Measurements from ENCODE around the gene TOM1L2. TPM values are rescaled to one million over a fixed set of nuclear protein-coding genes. Genes with fewer than 3 reads are reported as not detected.

The TOM1L2 gene
- total RNA-seq, 1 experiment from 2014 or later: 24.1 TPM

- no peaks in the 10 kb centered on the region; the same call in 1 of the 2 replicates for H4K20me1 ChIP-seq (ENCODE audit: insufficient read depth)
- TF ChIP-seq JUND (IDR thresholded peaks at IDR 0.05) (peak; percentile 59), ELF1 (IDR thresholded peaks at IDR 0.05; ENCODE audit: borderline replicate concordance, low read depth) (no peak), CBX3 (IDR thresholded peaks at IDR 0.05; ENCODE audit: low read depth) (no peak), MAX (IDR thresholded peaks at IDR 0.05) (0 out of 2 replicates have a peak, but pooled peaks have one; percentile 29)
- TF ChIP-seq, protein P1, sequence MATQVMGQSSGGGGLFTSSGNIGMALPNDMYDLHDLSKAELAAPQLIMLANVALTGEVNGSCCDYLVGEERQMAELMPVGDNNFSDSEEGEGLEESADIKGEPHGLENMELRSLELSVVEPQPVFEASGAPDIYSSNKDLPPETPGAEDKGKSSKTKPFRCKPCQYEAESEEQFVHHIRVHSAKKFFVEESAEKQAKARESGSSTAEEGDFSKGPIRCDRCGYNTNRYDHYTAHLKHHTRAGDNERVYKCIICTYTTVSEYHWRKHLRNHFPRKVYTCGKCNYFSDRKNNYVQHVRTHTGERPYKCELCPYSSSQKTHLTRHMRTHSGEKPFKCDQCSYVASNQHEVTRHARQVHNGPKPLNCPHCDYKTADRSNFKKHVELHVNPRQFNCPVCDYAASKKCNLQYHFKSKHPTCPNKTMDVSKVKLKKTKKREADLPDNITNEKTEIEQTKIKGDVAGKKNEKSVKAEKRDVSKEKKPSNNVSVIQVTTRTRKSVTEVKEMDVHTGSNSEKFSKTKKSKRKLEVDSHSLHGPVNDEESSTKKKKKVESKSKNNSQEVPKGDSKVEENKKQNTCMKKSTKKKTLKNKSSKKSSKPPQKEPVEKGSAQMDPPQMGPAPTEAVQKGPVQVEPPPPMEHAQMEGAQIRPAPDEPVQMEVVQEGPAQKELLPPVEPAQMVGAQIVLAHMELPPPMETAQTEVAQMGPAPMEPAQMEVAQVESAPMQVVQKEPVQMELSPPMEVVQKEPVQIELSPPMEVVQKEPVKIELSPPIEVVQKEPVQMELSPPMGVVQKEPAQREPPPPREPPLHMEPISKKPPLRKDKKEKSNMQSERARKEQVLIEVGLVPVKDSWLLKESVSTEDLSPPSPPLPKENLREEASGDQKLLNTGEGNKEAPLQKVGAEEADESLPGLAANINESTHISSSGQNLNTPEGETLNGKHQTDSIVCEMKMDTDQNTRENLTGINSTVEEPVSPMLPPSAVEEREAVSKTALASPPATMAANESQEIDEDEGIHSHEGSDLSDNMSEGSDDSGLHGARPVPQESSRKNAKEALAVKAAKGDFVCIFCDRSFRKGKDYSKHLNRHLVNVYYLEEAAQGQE (IDR thresholded peaks at IDR 0.05; ENCODE audit: low read depth): no peak
- H3K4me2 ChIP-seq (ENCODE audit: low read length): peak overlapping the region; percentile 75
Observed at GRCh38 chr17:17819561-17819995, 152.6 kb downstream of the TOM1L2 start.

More at GRCh38 chr17:17819561-17819995, 152.6 kb downstream of the TOM1L2 start:
- H3K27ac ChIP-seq (ENCODE audit: low read depth, low read length): peak overlapping the region; percentile 83; the same call in 1 of the 2 replicates
- ATAC-seq (peak; percentile 43), DNase-seq (ENCODE audit: low read depth, low spot score) (no peak)
- POLR2A ChIA-PET: interaction anchor here (1.2 kb wide), 1 partner anchor 18 kb away, joined by 3 read pairs; no protein-coding TSS in a partner anchor
- intact Hi-C loops (cut with micrococcal nuclease): no loop called here
- no peaks in the 10 kb centered on the region for H3K9me2 ChIP-seq (ENCODE audit: insufficient read depth)
- peak overlapping the region; percentile 59; the same call in 1 of the 2 replicates for H3K9ac ChIP-seq (ENCODE audit: low read length)
- H3K4me1 ChIP-seq (ENCODE audit: control insufficient read depth in 1 of 2, insufficient read depth in 2 of 2, low read length in 2 of 2): peaks cover 59 to 64% of the 10 kb centered on the region in 2 experiments
- CTCF ChIA-PET: interaction anchor here (1.9 kb wide), 1 partner anchor 7 kb away, joined by 4 read pairs; no protein-coding TSS in a partner anchor
- no TSS peak for BruUV-seq (replicated peaks)
- H3K79me2 ChIP-seq (ENCODE audit: insufficient read depth, low read length): peaks cover 75% of the 10 kb centered on the region
- RAD21 ChIA-PET (ENCODE audit: low non-redundant PET in 1 of 2, low total read pairs in 2 of 2, uncharacterized antibody in 2 of 2, unreplicated experiment in 2 of 2): no interaction called here
- H3K9me3 ChIP-seq (ENCODE audit: control insufficient read depth in 1 of 2, insufficient read depth in 1 of 2, low read depth in 1 of 2, low read length in 2 of 2): no peaks in the 10 kb centered on the region
- H2AFZ ChIP-seq (ENCODE audit: low read depth, low read length, poor library complexity, severe bottlenecking): no peak overlapping the region
- H3K27me3 ChIP-seq (ENCODE audit: insufficient read depth, low read length): no peaks in the 10 kb centered on the region
- H3K4me3 ChIP-seq (replicated peaks in 1 of 2; ENCODE audit: low read depth in 1 of 2, low read length in 2 of 2): no peak overlapping the region
- peaks cover 30 to 64% of the 10 kb centered on the region in 2 experiments for H3K36me3 ChIP-seq (ENCODE audit: control insufficient read depth in 1 of 2, insufficient read depth in 2 of 2, low read length in 2 of 2)
